A673 (cell line): ENCODE measurements around the gene GPR160. TPM values are rescaled to one million over a fixed set of nuclear protein-coding genes. Genes with fewer than 3 reads are reported as not detected.

ENCODE experiments used
- BruUV-seq: library from RNA; stranded (reverse); fragments of 400-500 nt; replicated peaks from 2 replicates; lab custom pipeline; 2021; lab: Mats Ljungman, UMichigan
- CTCF ChIA-PET: fragments of 300-600 bp; sonication (Branson Sonifier 250); formaldehyde crosslinking; loops from one replicate; lab custom pipeline; 2022; ENCODE audit warnings: antibody characterized with exemption; lab: Charles Lee
- POLR2A ChIA-PET: fragments of 300-600 bp; sonication (Branson Sonifier 250); formaldehyde crosslinking; loops from one replicate; lab custom pipeline; 2022; ENCODE audit warnings: antibody characterized with exemption; ENCODE audit not compliant: low non-redundant PET; lab: Charles Lee
- DNase-seq: peaks from one replicate; pipeline ENCODE4 v3.0.0-alpha.2; 2015; ENCODE audit warnings: low spot score
- H3K27ac ChIP-seq: fragments of 200-600 bp; sonication (generic); 2 replicates; pipeline ENCODE4 v1.5.1; 2016; ENCODE audit warnings: mixed run types, low read depth, mild to moderate bottlenecking, mixed read lengths, antibody characterized with exemption, low read length; ENCODE audit not compliant: poor library complexity, severe bottlenecking
- H3K27me3 ChIP-seq: fragments of 200-600 bp; sonication (generic); replicated peaks from 2 replicates; pipeline ENCODE4 v1.6.1; 2017; ENCODE audit warnings: mixed run types, low read depth, mild to moderate bottlenecking, mixed read lengths, antibody characterized with exemption, low read length; ENCODE audit not compliant: insufficient read depth, poor library complexity
- H3K36me3 ChIP-seq: fragments of 200-600 bp; sonication (generic); 2 replicates; pipeline ENCODE4 v1.6.1; 2016; ENCODE audit warnings: mixed run types, mild to moderate bottlenecking, mixed read lengths, antibody characterized with exemption, low read length; ENCODE audit not compliant: insufficient read depth, poor library complexity, severe bottlenecking
- H3K4me1 ChIP-seq: fragments of 200-600 bp; sonication (generic); 2 replicates; pipeline ENCODE4 v1.6.1; 2017; ENCODE audit warnings: mixed run types, mild to moderate bottlenecking, mixed read lengths, antibody characterized with exemption, low read length; ENCODE audit not compliant: insufficient read depth, poor library complexity, severe bottlenecking
- H3K4me3 ChIP-seq: fragments of 200-600 bp; sonication (generic); 2 replicates; pipeline ENCODE4 v1.5.1; 2016; ENCODE audit warnings: low read depth, mixed run types, mild to moderate bottlenecking, mixed read lengths, low read length; ENCODE audit not compliant: poor library complexity, severe bottlenecking
- H3K9me3 ChIP-seq: fragments of 200-600 bp; sonication (generic); 2 replicates; pipeline ENCODE4 v1.6.1; 2016; ENCODE audit warnings: mixed run types, low read depth, mild to moderate bottlenecking, mixed read lengths, antibody characterized with exemption, low read length; ENCODE audit not compliant: poor library complexity, severe bottlenecking
- EZH2 ChIP-seq: fragments of 200-600 bp; sonication (generic); IDR thresholded peaks from 2 replicates; pipeline ENCODE4 v1.6.1; 2017; ENCODE audit warnings: borderline replicate concordance, low read depth, mild to moderate bottlenecking, mixed read lengths, antibody characterized with exemption, low read length; ENCODE audit not compliant: poor library complexity, severe bottlenecking
- intact Hi-C: fragments of 100-400 bp; cut with micrococcal nuclease; formaldehyde crosslinking; loops from one replicate; pipeline ENCODE4 v1.10.0; 2022; ENCODE audit not compliant: unreplicated experiment
- total RNA-seq: library from RNA; stranded (reverse); gene quantifications from 2 replicates; pipeline ENCODE4 v1.2.3, GENCODE V29; 2021
- TF ChIP-seq, protein P1 (sequence below): fragments of 300-800, 200-600 bp; sonication (generic); conservative IDR thresholded peaks from 2 replicates; pipeline ENCODE4 v1.5.1; 2017; ENCODE audit warnings: low read depth, mild to moderate bottlenecking, antibody characterized with exemption, low read length, moderate library complexity, mixed read lengths

Gene GPR160
- total RNA-seq, 1 experiment from 2014 or later: 11.2 TPM

DNA sequence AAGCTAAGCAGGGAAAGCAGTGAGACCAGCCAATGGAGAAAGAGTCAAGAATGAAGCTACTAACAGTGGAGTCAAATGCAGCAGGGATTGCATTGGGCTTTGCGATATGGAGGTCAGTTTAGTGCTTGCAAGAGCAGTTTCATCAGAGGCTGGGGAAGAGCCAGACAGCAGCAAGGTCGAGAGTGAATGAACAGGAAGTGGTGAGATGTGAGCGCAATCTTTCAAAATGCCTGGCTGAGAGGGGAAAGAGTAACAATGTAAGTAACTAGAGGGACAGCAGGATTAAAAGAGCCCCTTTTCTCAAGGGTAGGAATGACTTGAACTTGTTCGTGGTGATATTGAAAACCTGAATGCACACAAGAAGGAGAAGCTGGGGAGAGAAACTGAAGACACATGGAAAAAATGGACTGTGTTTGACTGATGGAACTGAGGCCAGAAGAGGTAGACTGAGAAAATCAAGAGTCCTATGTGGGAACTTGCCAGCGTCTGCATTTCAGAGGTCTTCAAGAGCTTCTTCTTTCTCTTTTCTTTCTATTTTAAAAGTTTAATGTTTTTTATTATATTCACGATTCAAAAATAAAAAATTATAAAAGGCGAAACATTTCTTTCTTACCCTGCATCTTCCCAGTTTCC is 30.6 kb upstream of the GPR160 start:
- TF ChIP-seq EZH2: no peak
- TF ChIP-seq, protein P1, sequence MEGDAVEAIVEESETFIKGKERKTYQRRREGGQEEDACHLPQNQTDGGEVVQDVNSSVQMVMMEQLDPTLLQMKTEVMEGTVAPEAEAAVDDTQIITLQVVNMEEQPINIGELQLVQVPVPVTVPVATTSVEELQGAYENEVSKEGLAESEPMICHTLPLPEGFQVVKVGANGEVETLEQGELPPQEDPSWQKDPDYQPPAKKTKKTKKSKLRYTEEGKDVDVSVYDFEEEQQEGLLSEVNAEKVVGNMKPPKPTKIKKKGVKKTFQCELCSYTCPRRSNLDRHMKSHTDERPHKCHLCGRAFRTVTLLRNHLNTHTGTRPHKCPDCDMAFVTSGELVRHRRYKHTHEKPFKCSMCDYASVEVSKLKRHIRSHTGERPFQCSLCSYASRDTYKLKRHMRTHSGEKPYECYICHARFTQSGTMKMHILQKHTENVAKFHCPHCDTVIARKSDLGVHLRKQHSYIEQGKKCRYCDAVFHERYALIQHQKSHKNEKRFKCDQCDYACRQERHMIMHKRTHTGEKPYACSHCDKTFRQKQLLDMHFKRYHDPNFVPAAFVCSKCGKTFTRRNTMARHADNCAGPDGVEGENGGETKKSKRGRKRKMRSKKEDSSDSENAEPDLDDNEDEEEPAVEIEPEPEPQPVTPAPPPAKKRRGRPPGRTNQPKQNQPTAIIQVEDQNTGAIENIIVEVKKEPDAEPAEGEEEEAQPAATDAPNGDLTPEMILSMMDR: no peak

GRCh38 chr3:170010498-170010897 is 27.3 kb upstream of the GPR160 start:
- Histone ChIP-seq H3K4me1 (no peaks in the 10 kb centered on the region), H3K27ac (no peak overlapping the region), H3K27me3 (no peaks in the 10 kb centered on the region), H3K4me3 (no peak overlapping the region), H3K9me3 (no peaks in the 10 kb centered on the region), H3K36me3 (no peaks in the 10 kb centered on the region)
- no peak for TF ChIP-seq EZH2
- TF ChIP-seq, protein P1: no peak
- CTCF ChIA-PET: no interaction called here
- intact Hi-C loops: no loop called here
- DNase-seq: no peak
- POLR2A ChIA-PET: no interaction called here
- BruUV-seq: no TSS peak

More for the DNA sequence above, 30.6 kb upstream of the GPR160 start:
- POLR2A ChIA-PET: no interaction called here
- intact Hi-C loops: no loop called here
- no peak for DNase-seq
- Histone ChIP-seq H3K9me3 (no peaks in the 10 kb centered on the region), H3K4me1 (no peaks in the 10 kb centered on the region), H3K4me3 (no peak overlapping the region), H3K36me3 (no peaks in the 10 kb centered on the region), H3K27me3 (no peaks in the 10 kb centered on the region), H3K27ac (no peak overlapping the region)
- BruUV-seq: no TSS peak
- CTCF ChIA-PET: no interaction called here

DNA sequence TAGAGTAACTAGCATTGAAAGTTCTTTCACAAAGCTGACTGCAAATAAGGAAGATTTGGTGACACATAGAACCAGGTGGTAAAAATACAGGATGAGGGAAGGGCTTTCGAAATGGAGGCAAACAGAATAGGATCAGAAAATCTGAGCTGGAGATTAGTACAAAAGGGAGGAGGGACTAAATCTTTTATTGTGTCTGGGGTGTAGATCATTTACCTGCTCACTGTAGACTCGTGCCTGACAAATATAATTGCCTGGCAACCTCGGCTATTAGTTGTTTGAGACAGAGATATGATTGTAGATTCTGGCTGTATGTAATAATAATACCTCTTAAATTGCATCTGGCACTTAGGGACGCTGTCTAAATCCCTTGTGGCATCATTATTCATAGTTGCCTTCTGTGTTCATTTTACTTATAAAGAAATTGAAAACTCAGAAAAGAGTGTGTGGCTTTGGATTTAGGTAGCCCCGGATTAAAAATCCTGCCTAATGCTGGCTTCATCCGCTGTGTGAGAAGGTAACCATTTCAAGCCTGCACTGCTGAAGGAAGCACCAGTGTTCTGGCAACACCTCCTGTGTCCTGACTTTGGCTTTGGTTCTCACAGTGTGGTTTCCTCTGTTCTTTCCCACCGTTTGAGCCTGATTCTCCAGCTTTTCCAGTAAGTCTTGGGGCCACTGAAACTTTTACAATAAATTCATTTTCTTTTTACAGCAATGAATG is 25.0 kb upstream of the GPR160 start:
- Histone ChIP-seq H3K4me3 (no peak overlapping the region), H3K27ac (no peak overlapping the region), H3K4me1 (no peaks in the 10 kb centered on the region), H3K9me3 (no peaks in the 10 kb centered on the region), H3K27me3 (no peaks in the 10 kb centered on the region), H3K36me3 (no peaks in the 10 kb centered on the region)
- ChIA-PET CTCF (no interaction called here), POLR2A (no interaction called here)
- TF ChIP-seq EZH2: no peak
- TF ChIP-seq, protein P1: no peak
- intact Hi-C loops: no loop called here
- no peak for DNase-seq
- BruUV-seq: no TSS peak
